ENCODE results near the gene SGPL1.
A peak's percentile ranks its signal among the peaks of the same experiment; 100 is the strongest.

The SGPL1 gene

DNA sequence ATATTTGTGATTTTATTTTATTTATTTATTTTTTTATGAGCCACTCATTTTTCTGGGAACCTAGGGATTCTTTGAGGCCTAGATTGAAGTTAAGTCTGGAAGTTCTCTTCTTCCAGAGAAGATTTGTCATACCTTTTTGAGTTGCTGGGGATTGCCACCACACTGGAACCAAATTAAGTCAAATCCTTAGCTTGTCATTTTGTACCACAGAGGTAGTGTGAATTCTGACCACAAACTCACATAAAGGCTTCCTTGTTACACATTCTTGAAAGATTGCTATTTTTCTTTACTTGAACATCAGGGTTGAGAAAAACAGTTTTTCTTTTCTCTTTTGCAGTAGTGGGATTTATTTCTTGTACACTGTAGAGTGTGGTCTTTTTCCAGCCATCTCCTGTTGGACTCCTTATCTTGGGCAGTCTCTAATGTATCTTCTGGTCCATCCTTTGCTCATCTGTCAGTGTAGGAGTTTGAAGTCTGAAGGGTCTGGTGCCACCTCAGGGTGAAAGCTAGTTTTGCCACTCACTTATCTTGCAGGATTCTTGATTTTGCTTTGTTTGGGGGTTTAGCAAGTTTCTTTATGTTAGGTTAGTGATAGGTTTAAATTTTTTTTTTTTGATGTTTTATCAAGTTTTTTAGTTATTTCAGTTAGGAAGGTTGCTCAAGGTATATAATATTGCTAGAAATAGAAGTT is 47.9 kb downstream of the SGPL1 start:
- DNase-seq (ENCODE audit: low read depth): no peak
- no peak overlapping the region for H3K4me3 ChIP-seq (ENCODE audit: low read depth, low read length)

- DNase-seq (ENCODE audit: low read depth): no peak
- no peak overlapping the region for H3K4me3 ChIP-seq (ENCODE audit: low read depth, low read length)
Measured at GRCh38 chr10:70864935-70865334, 49.2 kb downstream of the SGPL1 start.

- DNase-seq (ENCODE audit: low read depth): no peak
- H3K4me3 ChIP-seq (ENCODE audit: low read depth, low read length): no peak overlapping the region
Measured at GRCh38 chr10:70866424-70866823, 50.7 kb downstream of the SGPL1 start.

- H3K4me3 ChIP-seq (ENCODE audit: low read depth, low read length): no peak overlapping the region
- DNase-seq (ENCODE audit: low read depth): no peak
Measured at GRCh38 chr10:70872291-70872690, 56.5 kb downstream of the SGPL1 start.

GRCh38 chr10:70874061-70874460 is 58.3 kb downstream of the SGPL1 start:
- DNase-seq (ENCODE audit: low read depth): no peak
- H3K4me3 ChIP-seq (ENCODE audit: low read depth, low read length): no peak overlapping the region

GRCh38 chr10:70879207-70879606 is 63.5 kb downstream of the SGPL1 start:
- DNase-seq (ENCODE audit: low read depth): no peak
- no peak overlapping the region for H3K4me3 ChIP-seq (ENCODE audit: low read depth, low read length)

DNA sequence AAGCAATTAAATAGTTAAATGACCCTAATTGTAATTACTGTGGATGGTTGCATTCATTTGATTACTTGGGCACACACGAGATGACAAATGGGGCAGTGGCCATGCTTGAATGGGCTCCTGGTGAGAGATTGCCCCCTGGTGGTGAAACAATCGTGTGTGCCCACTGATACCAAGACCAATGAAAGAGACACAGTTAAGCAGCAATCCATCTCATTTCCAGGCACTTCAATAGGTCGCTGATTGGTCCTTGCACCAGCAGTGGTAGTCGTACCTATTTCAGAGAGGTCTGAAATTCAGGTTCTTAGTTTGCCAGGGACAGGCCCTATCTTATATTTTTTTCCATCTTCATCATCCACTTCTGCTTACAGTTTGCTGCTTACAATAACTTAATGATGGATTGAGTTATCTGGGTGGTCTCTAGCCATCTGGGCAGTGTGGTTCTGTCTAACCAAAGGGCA is 64.4 kb downstream of the SGPL1 start:
- peak; percentile 40 for DNase-seq (ENCODE audit: low read depth)

GRCh38 chr10:70884741-70885140 is 69.0 kb downstream of the SGPL1 start:
- no peak overlapping the region for H3K4me3 ChIP-seq (ENCODE audit: low read depth, low read length)
- DNase-seq (ENCODE audit: low read depth): no peak

More for the DNA sequence above, 64.4 kb downstream of the SGPL1 start:
- no peak overlapping the region for H3K4me3 ChIP-seq (ENCODE audit: low read depth, low read length)

GRCh38 chr10:70885481-70885880 is 69.7 kb downstream of the SGPL1 start:
- DNase-seq (ENCODE audit: low read depth): no peak
- H3K4me3 ChIP-seq (ENCODE audit: low read depth, low read length): no peak overlapping the region

DNA sequence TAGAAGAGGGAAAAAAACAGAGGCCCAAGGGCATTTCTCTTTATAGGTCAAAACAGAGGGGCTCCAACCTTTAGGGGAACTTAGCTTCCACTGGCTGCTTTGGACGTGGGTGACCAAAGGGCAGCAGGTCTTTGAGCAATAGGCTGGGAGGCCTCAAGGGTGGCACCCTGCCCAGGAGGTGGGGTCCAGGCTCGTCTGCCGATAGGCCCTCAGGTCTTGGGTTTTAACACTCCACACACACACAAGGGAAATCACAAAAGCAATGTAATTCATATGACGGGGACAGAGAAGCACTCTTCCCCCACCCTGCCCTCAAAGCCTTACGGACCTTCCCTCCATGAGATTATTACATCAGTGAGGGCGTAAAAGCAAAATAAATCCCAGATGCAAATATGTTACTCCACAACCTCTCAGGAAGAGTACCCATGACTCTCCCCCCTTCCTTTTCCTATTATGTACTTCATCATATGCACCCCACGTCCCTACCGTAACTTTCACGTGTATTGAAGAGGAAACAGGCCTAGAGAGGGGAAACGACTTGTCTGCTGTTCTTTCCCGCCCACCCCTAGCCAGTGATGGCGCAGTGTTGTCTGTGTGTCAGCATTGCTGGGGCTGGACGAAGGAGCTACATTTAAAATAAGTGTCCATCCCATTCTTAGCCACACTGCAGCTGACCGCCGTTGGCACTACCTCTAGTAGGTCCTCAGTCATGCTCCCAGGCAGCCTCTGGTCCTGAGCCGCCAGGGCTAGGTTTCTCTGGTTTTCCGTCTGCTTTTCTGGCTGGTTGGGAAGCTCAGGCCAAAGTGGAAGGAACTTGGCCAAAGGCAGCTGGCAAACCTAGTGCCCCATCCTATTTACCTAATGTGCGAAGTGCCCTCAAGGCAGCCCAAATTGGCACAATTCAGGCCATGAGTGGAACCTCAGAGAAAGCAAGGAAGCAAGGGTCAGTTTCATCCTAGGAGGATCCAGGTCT is 70.5 kb downstream of the SGPL1 start:
- no peak overlapping the region for H3K4me3 ChIP-seq (ENCODE audit: low read depth, low read length)
- no peak for DNase-seq (ENCODE audit: low read depth)

DNA sequence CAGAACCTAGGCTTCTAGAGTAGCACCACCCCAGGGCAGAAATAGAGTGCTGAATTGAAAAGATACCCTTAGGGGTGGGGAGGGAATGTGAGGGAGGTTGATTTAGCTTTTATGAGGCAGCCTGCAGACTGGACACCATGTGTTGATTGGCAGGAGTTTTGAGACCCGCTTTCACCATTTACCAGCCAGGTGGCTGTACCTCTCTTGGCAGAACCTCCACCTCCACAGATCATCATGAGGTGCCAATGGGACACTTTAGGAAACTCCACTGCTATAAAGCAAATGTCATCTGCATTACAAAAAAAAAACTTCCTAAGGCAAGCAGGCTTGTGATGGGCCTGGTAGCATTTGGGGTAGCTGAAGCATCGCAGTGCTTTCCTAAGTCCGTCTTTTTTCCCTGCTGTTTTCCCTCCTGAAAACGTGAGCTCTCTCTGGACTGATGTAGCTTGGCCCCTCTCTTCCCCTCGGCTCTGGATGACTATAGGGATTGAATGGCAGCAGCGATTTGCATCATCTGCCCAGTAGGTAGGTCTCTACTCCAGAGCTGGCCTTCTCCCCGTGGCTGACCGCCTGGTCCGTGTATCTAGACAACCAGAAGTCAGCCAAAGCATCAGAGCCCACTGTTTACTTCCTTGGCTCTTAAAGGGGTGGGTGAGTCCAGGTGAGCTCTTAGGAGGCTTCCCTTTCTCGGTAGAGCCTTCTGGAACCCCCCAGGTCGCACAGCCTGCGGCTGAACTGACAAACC is 71.3 kb downstream of the SGPL1 start:
- peak overlapping the region; percentile 64 for H3K4me3 ChIP-seq (ENCODE audit: low read depth, low read length)
- no peak for DNase-seq (ENCODE audit: low read depth)

DNA sequence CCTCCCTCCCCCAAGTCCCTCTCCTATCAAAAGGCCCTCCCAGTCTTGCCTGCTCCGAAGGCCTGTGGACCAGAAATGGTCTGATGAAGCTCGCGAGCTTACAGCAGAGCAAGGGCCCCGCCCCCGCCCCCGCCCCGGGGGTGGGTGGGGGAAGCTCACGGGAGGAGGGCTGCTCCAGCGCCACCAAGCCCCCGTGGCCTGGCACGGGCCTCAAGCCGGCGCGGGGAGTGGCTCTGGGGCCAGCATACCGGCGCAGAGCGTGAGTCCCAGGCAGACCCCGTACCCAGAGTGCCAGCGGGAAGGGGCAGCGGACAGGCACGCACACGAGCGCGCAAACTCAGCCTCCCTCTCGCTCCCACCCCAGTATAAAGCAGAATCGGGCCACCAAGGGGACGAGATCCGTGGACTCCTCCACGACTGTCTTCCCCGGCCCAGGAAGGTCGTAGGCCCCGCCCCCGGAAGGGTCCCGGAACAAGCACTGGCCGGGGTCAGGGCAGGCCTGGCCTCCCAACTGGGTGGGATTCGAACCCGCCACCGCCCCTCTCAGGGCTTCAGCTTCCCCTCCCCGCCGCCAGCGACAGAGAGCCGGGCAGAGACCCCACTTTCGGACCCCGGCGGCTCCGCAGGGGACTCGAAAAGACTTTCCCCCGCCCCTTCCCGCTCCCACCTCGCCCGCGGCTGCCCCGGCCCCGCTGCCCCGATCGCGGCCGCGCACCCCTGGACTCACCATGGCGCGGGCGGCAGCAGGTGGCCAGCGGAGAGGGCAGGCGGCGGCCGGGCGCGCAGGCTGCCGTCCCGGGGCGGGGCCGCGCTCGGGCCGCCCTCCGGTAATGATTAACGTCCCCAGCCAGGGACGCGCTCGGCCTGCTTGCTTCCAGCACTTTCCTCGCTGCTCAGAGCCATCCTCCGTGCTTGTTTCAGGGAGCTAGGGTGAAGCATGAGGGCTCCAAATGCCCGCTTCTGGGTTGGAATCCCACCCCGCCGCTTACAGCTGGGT is 72.4 kb downstream of the SGPL1 start, which contains the start of gene PCBD1:
Gene PCBD1 (minus strand): TSS at position 762 of the 997 bp plus-strand sequence. CDS start 32 bp downstream, at position 730.
- peak; percentile 18 for DNase-seq (ENCODE audit: low read depth)
- peak within 1 kb of the TSS; percentile 64 for H3K4me3 ChIP-seq (ENCODE audit: low read depth, low read length)

GRCh38 chr10:70889291-70889690 is 73.5 kb downstream of the SGPL1 start:
- no peak overlapping the region for H3K4me3 ChIP-seq (ENCODE audit: low read depth, low read length)
- DNase-seq (ENCODE audit: low read depth): no peak

GRCh38 chr10:70890917-70891431 is 75.2 kb downstream of the SGPL1 start:
- no peak overlapping the region for H3K4me3 ChIP-seq (ENCODE audit: low read depth, low read length)
- DNase-seq (ENCODE audit: low read depth): no peak

- no peak for DNase-seq (ENCODE audit: low read depth)
- no peak overlapping the region for H3K4me3 ChIP-seq (ENCODE audit: low read depth, low read length)
Measured at GRCh38 chr10:70891627-70892026, 75.9 kb downstream of the SGPL1 start.

GRCh38 chr10:70892631-70893030 is 76.9 kb downstream of the SGPL1 start:
- DNase-seq (ENCODE audit: low read depth): no peak
- no peak overlapping the region for H3K4me3 ChIP-seq (ENCODE audit: low read depth, low read length)

DNA sequence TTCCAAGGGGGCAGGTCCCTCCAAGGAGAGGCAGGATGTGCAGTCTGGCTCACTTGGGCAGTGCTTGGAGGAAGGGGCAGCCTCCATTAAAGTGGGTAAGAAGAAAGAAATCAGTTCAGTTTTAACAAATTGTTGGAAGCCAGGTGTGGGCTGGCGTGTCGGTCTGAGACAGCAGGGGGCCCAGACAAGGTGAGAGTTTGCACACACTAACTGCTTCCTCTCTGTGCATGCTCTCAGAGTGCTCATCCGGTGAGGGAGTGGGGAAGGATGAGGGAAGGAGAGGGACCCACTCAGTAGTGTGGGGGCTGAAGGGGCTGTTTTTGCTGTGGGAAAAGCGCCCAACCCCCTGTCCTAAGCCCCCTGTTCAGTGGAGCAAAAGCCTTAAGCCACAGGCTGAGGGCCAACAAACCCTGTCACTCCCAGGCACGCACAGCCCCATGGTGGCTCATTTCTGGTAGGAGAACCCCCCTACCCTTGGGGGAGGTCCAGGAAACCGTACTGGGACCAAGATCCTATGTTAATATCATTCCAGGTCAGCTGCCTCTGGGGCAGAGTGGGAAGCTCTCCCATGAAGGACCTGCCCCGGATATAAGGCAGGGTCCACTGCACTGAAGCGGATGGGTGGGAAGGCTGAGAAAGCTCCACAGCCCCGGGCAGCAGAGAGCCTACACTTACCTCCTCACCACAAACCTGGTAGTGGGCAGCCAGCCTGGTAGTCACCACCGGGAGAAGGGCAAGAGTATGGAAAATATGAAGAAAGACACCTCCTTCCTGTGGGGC is 77.7 kb downstream of the SGPL1 start:
- no peak for DNase-seq (ENCODE audit: low read depth)
- H3K4me3 ChIP-seq (ENCODE audit: low read depth, low read length): no peak overlapping the region

- DNase-seq (ENCODE audit: low read depth): no peak
- no peak overlapping the region for H3K4me3 ChIP-seq (ENCODE audit: low read depth, low read length)
Measured at GRCh38 chr10:70894416-70894815, 78.7 kb downstream of the SGPL1 start.

Data from skeletal muscle cell (primary cell).